Gastrocnemius medialis (tissue), 4 donors: ENCODE measurements around the gene VPS35L. TPM values are rescaled to one million over a fixed set of nuclear protein-coding genes. Genes with fewer than 3 reads are reported as not detected.
"Not testable (repeated sequence)": the region's sequence is repeated elsewhere in the genome, so short reads cannot be mapped to it uniquely, and the experiment has no call there.

Experiments used
- ATAC-seq, 2 donors: fragments of 150-250 bp; one replicate each; pipeline ENCODE4 v1.9.1; 2016
- DNase-seq, 2 donors: peaks; one replicate each; pipeline ENCODE4 v3.0.0-alpha.2; 2019
- H3K27ac ChIP-seq, 4 donors: fragments of 200-600 bp; sonication (generic); 1 replicate in 1 of 4; 2 replicates in 3 of 4; pipeline ENCODE4 v1.5.1; 2016 to 2018; ENCODE audit warnings: mild to moderate bottlenecking in 2 of 4, moderate library complexity in 1 of 4
- H3K27me3 ChIP-seq, 3 donors: fragments of 200-600 bp; sonication (generic) in 2 of 3; 1 replicate in 1 of 3; 2 replicates in 2 of 3; pipeline versions ENCODE4 v1.5.1 to v1.6.0; 2016 to 2019; ENCODE audit warnings: mild to moderate bottlenecking in 1 of 3, moderate library complexity in 1 of 3
- H3K36me3 ChIP-seq, 2 donors: fragments of 200-600 bp; sonication (generic) in 1 of 2; one replicate each; pipeline ENCODE4 v1.5.1; 2017 to 2018
- H3K4me1 ChIP-seq, 2 donors: fragments of 200-600 bp; sonication (generic) in 1 of 2; one replicate each; pipeline ENCODE4 v1.5.1; 2016 to 2017; ENCODE audit warnings: mild to moderate bottlenecking in 2 of 2
- H3K4me3 ChIP-seq, 4 donors: fragments of 200-600 bp; sonication (generic) in 3 of 4; 1 replicate in 1 of 4; 2 replicates in 3 of 4; pipeline ENCODE4 v1.5.1; 2016 to 2019; ENCODE audit warnings: mild to moderate bottlenecking in 2 of 4
- H3K9me3 ChIP-seq, 3 donors: fragments of 200-600 bp; sonication (generic) in 2 of 3; 1 replicate in 1 of 3; 2 replicates in 2 of 3; pipeline ENCODE4 v1.5.1; 2016 to 2019
- POLR2A ChIP-seq, 2 donors: fragments of 450-650 bp; IDR thresholded peaks; one replicate each; pipeline ENCODE4 v1.6.1; 2017; ENCODE audit warnings: antibody characterized with exemption in 2 of 2, mild to moderate bottlenecking in 2 of 2, moderate library complexity in 2 of 2
- in situ Hi-C, 4 donors: fragments of 200-750 bp; cut with MboI; loops; one replicate each; pipeline versions ENCODE4 v1.15.0 to v1.8.0; 2017; ENCODE audit warnings: low sequenced_read_pairs in 4 of 4
- intact Hi-C: fragments of 100-400 bp; cut with DNase I; formaldehyde crosslinking; loops from one replicate; pipeline ENCODE4 v1.15.1; 2023; ENCODE audit warnings: low total_unique reads
- total RNA-seq, 4 donors: library from RNA; depleted of rRNA; stranded (reverse); fragments of >200 nt; gene quantifications; one replicate each; pipeline versions ENCODE4 v1.1.0 to v1.2.3, GENCODE V29; 2016
- TF ChIP-seq, protein P1 (sequence below), 5 experiments: fragments of 450-650 bp in 3 of 5; fragments of 200-600 bp in 2 of 5; sonication (generic) in 2 of 5; IDR thresholded peaks in 4 of 5; conservative IDR thresholded peaks in 1 of 5; 1 replicate in 4 of 5; 2 replicates in 1 of 5; pipeline ENCODE4 v1.5.1; 2016 to 2019; ENCODE audit warnings: antibody characterized with exemption in 5 of 5, mild to moderate bottlenecking in 3 of 5, moderate library complexity in 3 of 5

The VPS35L gene
- total RNA-seq, 4 donors from 2014 or later, result 16.9 to 29.1 (median 24.8) TPM

GRCh38 chr16:19674485-19674884 lies 119.0 kb downstream of the VPS35L start:
- peaks cover 0 to 15% of the 10 kb centered on the region in 2 donors for H3K36me3 ChIP-seq
- ATAC-seq, result no peak

DNA sequence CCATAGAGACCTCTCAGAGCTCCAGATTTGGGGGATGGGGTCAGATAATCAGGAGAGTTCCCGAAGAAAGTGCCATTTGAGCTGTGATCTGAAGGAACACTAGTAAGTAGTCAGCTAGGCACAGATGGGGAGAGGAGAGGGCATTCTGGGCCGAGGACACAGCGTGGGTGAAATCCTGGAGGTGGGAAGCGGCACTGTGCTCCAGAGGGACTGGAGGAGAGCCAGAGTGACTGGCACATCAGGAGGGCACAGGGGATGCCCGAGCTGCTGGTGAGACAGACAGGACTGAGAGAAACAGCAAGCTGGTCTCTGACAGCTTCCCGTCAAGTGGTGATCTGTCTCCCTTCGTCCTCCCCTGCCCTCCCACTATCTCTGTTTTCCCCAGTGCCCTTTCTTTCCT lies 121.9 kb downstream of the VPS35L start:
- intact Hi-C loops, result no loop called here

More at GRCh38 chr16:19674485-19674884, 119.0 kb downstream of the VPS35L start:
- TF ChIP-seq, protein P1, sequence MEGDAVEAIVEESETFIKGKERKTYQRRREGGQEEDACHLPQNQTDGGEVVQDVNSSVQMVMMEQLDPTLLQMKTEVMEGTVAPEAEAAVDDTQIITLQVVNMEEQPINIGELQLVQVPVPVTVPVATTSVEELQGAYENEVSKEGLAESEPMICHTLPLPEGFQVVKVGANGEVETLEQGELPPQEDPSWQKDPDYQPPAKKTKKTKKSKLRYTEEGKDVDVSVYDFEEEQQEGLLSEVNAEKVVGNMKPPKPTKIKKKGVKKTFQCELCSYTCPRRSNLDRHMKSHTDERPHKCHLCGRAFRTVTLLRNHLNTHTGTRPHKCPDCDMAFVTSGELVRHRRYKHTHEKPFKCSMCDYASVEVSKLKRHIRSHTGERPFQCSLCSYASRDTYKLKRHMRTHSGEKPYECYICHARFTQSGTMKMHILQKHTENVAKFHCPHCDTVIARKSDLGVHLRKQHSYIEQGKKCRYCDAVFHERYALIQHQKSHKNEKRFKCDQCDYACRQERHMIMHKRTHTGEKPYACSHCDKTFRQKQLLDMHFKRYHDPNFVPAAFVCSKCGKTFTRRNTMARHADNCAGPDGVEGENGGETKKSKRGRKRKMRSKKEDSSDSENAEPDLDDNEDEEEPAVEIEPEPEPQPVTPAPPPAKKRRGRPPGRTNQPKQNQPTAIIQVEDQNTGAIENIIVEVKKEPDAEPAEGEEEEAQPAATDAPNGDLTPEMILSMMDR (IDR thresholded peaks at IDR 0.05 in 4 of 5, conservative IDR thresholded peaks at IDR 0.05 in 1 of 5), result no peak
- no peak for TF ChIP-seq POLR2A (IDR thresholded peaks at IDR 0.05)
- Histone ChIP-seq H3K9me3 (no peaks in the 10 kb centered on the region), H3K27me3 (no peaks in the 10 kb centered on the region), H3K4me1 (peaks cover 0 to 21% of the 10 kb centered on the region in 2 donors), H3K4me3 (no peak overlapping the region), H3K27ac (no peak overlapping the region)
- intact Hi-C loops (no loop called here), in situ Hi-C loops (no loop called here)
- no peak for DNase-seq

DNA sequence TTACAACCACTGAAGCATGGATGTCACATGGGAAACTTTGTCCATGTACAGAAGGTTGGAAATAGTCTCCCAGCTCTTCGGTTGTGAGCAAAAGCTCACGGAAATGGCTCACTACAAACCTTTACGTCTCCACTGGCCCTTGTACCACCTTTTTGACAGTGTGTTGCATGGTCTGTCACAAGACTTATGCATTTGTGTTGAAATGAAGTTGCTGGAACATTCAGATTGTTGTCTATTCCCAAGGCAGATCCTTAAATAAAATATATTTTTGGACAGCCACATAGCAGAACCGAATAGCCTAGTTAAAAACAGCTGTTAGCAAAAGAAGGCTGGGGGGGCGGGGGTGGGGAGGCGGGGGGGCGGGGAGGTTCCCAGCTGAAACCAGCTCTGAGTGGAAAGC lies 123.3 kb downstream of the VPS35L start:
- Histone ChIP-seq H3K4me3 (no peak overlapping the region), H3K36me3 (peaks cover 0 to 20% of the 10 kb centered on the region in 2 donors), H3K27ac (peak overlapping the region in 3 of 4 donors; percentile 15 to 78 (median 37)), H3K27me3 (no peaks in the 10 kb centered on the region), H3K4me1 (peaks cover 0 to 35% of the 10 kb centered on the region in 2 donors), H3K9me3 (no peaks in the 10 kb centered on the region)
- intact Hi-C loops (no loop called here), in situ Hi-C loops (loop anchor here in 1 of 4 donors (25.0 kb wide), 1 partner anchor 208 kb away; the partner anchor contains the start of gene GPRC5B)
- ATAC-seq (peak; percentile 50 to 77), DNase-seq (no peak)
- TF ChIP-seq POLR2A (IDR thresholded peaks at IDR 0.05), result no peak
- TF ChIP-seq, protein P1 (IDR thresholded peaks at IDR 0.05 in 4 of 5, conservative IDR thresholded peaks at IDR 0.05 in 1 of 5), result no peak

More for the DNA sequence above, 121.9 kb downstream of the VPS35L start:
- Histone ChIP-seq H3K9me3 (no peaks in the 10 kb centered on the region), H3K36me3 (peaks cover 0 to 6% of the 10 kb centered on the region in 2 donors), H3K27me3 (no peaks in the 10 kb centered on the region), H3K4me3 (no peak overlapping the region), H3K4me1 (peaks cover 0 to 35% of the 10 kb centered on the region in 2 donors), H3K27ac (peak overlapping the region; percentile 1 to 78 (median 18))
- ATAC-seq (peak; percentile 33 to 40), DNase-seq (no peak)
- TF ChIP-seq POLR2A (IDR thresholded peaks at IDR 0.05), result no peak
- TF ChIP-seq, protein P1 (IDR thresholded peaks at IDR 0.05 in 4 of 5, conservative IDR thresholded peaks at IDR 0.05 in 1 of 5), result no peak
- in situ Hi-C loops, result loop anchor here in 1 of 4 donors (25.0 kb wide), 1 partner anchor 210 kb away; the partner anchor contains the start of gene GPRC5B

GRCh38 chr16:19679281-19679680 lies 123.8 kb downstream of the VPS35L start:
- DNase-seq, ATAC-seq, H3K9me3 ChIP-seq, intact Hi-C loops, H3K27me3 ChIP-seq, H3K4me3 ChIP-seq: not testable (repeated sequence)
- peaks cover 0 to 35% of the 10 kb centered on the region in 2 donors for H3K4me1 ChIP-seq
- H3K27ac ChIP-seq, result peak overlapping the region in 2 of 4 donors; percentile 15 to 78
- peaks cover 0 to 25% of the 10 kb centered on the region in 2 donors for H3K36me3 ChIP-seq
- in situ Hi-C loops, result loop anchor here in 1 of 4 donors (25.0 kb wide), 1 partner anchor 208 kb away; the partner anchor contains the start of gene GPRC5B

- intact Hi-C loops, result no loop called here
- H3K9me3 ChIP-seq, result no peaks in the 10 kb centered on the region
- H3K27me3 ChIP-seq, result no peaks in the 10 kb centered on the region
- peaks cover 0 to 35% of the 10 kb centered on the region in 2 donors for H3K4me1 ChIP-seq
- DNase-seq (no peak), ATAC-seq (no peak)
- H3K36me3 ChIP-seq, result peaks cover 0 to 41% of the 10 kb centered on the region in 2 donors
- TF ChIP-seq POLR2A (IDR thresholded peaks at IDR 0.05), result no peak
- TF ChIP-seq, protein P1 (IDR thresholded peaks at IDR 0.05 in 4 of 5, conservative IDR thresholded peaks at IDR 0.05 in 1 of 5), result peak in 2 of 5 experiments; percentile 17 to 21
- peak overlapping the region in 1 of 4 donors; percentile 78 for H3K27ac ChIP-seq
- in situ Hi-C loops, result loop anchor here in 1 of 4 donors (25.0 kb wide), 1 partner anchor 206 kb away; the partner anchor contains the start of gene GPRC5B
- no peak overlapping the region for H3K4me3 ChIP-seq
Observed at GRCh38 chr16:19680881-19681340, 125.4 kb downstream of the VPS35L start.
